DND-41 (cell line): ENCODE data around the gene EREG.
"Not testable (repeated sequence)": the region's sequence is repeated elsewhere in the genome, so short reads cannot be mapped to it uniquely, and the experiment has no call there.

Source experiments
- ATAC-seq: fragments of 200-7000 bp; cut with Tn5 transposase; 3 replicates; pipeline ENCODE4 v1.9.1; 2021; ENCODE audit warnings: low read depth; ENCODE audit not compliant: insufficient read depth
- DNase-seq: peaks from one replicate; pipeline ENCODE4 v3.0.0-alpha.2; 2020
- H2AFZ ChIP-seq: 2 replicates; pipeline ENCODE4 v1.6.0; 2012; ENCODE audit warnings: low read depth, low read length
- H3K27ac ChIP-seq: 2 replicates; pipeline ENCODE4 v1.5.1; 2012; ENCODE audit warnings: low read length, inconsistent platforms
- H3K27me3 ChIP-seq: fragments of 200-600 bp; sonication (generic); 2 replicates; pipeline ENCODE4 v1.6.0; 2012; ENCODE audit warnings: low read length, mild to moderate bottlenecking, inconsistent platforms; ENCODE audit not compliant: insufficient read depth, poor library complexity
- H3K36me3 ChIP-seq: 2 replicates; pipeline ENCODE4 v1.5.1; 2012; ENCODE audit warnings: low read length, inconsistent platforms; ENCODE audit not compliant: insufficient read depth
- H3K4me1 ChIP-seq: 2 replicates; pipeline ENCODE4 v1.5.1; 2012; ENCODE audit warnings: mild to moderate bottlenecking, low read length; ENCODE audit not compliant: insufficient read depth
- H3K4me2 ChIP-seq: 2 replicates; pipeline ENCODE4 v1.6.0; 2012; ENCODE audit warnings: mild to moderate bottlenecking, moderate library complexity, low read length, inconsistent platforms; ENCODE audit not compliant: insufficient read depth
- H3K4me3 ChIP-seq, 2 experiments: fragments of 200-600 bp in 1 of 2; shearing (Covaris generic) in 1 of 2; 2 replicates each; pipeline ENCODE4 v1.5.1; 2012 to 2016; ENCODE audit warnings: inconsistent platforms in 2 of 2, low read length in 2 of 2, mild to moderate bottlenecking in 2 of 2, low read depth in 1 of 2, moderate library complexity in 1 of 2
- H3K79me2 ChIP-seq: 2 replicates; pipeline ENCODE4 v1.6.0; 2012; ENCODE audit warnings: low read length, inconsistent platforms; ENCODE audit not compliant: insufficient read depth
- H3K9ac ChIP-seq: 2 replicates; pipeline ENCODE4 v1.6.0; 2012; ENCODE audit warnings: low read depth, mild to moderate bottlenecking, inconsistent platforms, low read length, moderate library complexity
- H3K9me3 ChIP-seq: 2 replicates; pipeline ENCODE4 v1.5.1; 2012; ENCODE audit warnings: low read length, moderate library complexity, mild to moderate bottlenecking, inconsistent platforms; ENCODE audit not compliant: insufficient read depth, severe bottlenecking
- H4K20me1 ChIP-seq: 2 replicates; pipeline ENCODE4 v1.6.0; 2012; ENCODE audit warnings: low read length; ENCODE audit not compliant: insufficient read depth
- CTCF ChIP-seq: IDR thresholded peaks from 2 replicates; pipeline ENCODE4 v1.5.1; 2012; ENCODE audit warnings: borderline replicate concordance, low read length, moderate library complexity, mild to moderate bottlenecking; ENCODE audit not compliant: poor library complexity, severe bottlenecking; ENCODE audit errors: extremely low read depth
- EZH2 ChIP-seq: IDR thresholded peaks from 3 replicates; pipeline ENCODE4 v1.6.1; 2012; ENCODE audit warnings: borderline replicate concordance, low read depth, mild to moderate bottlenecking, moderate library complexity, low read length, inconsistent platforms; ENCODE audit not compliant: severe bottlenecking

Gene EREG

DNA sequence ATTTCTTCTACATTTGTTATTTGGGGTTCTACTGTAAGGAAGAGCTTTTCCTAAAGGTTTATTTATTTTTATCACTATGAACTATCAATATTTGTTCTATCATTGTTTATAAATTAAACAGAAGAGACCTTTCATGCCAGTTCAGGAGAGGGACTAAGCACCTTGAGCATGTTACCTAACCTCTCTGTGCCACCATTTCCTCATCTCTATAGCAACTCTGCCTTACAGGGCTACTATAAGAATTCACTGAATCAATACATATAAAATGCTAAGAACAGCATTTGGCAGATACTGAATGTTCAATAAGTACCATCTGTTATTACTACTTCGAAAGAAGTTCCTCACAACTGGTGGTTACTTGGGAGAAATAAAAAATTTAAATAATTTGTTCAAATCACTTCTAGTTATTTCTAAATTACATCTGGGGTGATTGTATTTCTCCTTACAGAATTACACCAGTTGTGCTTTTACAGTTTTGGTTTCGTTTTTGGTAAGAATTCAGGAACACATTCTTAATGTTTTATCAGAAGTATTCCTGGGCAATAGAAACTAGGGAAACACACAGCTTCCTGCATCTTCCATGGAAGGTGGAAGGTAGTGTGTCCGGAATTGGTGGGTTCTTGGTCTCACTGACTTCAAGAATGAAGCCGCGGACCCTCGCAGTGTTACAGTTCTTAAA, 32.9 kb downstream of the EREG start:
- Histone ChIP-seq H3K9ac (peak overlapping the region; percentile 50), H3K4me1 (peaks cover 12% of the 10 kb centered on the region; the same call in 1 of the 2 replicates), H3K9me3 (no peaks in the 10 kb centered on the region), H3K27ac (peak overlapping the region; percentile 62), H3K4me2 (peak overlapping the region; percentile 77), H3K27me3 (no peaks in the 10 kb centered on the region), H4K20me1 (no peaks in the 10 kb centered on the region), H3K79me2 (no peaks in the 10 kb centered on the region), H3K4me3 (peak overlapping the region; percentile 53 to 73), H2AFZ (peak overlapping the region; percentile 86), H3K36me3 (no peaks in the 10 kb centered on the region)
- no peak for TF ChIP-seq EZH2
- ATAC-seq, result peak; percentile 78
- no peak for DNase-seq

DNA sequence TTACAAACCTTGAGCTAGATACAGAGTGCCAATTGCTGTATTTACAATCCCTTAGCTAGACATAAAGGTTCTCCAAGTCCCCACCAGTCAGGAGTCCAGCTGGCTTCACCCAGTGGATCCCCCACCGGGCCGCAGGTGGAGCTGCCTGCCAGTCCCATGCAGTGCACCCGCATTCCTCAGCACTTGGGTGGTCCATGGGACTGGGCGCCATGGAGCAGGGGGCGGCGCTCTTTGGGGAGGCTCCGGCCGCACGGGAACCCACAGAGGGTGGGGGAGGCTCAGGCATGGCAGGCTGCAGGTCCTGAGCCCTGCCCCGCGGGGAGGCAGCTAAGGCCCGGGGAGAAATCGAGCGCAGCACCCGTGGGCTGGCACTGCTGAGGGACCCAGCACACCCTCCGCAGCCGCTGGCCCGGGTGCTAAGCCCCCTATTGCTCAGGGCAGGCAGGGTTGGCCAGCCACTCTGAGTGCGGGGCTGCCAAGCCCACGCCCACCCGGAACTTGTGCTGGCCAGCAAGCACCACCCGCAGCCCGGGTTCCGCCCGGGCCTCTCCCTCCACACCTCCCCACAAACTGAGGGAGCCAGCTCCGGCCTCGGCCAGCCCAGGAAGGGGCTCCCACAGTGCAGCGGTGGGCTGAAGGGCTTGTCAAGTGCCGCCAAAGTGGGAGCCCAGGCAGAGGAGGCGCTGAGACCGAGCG, 34.1 kb downstream of the EREG start:
- not testable (repeated sequence) for ATAC-seq, H3K36me3 ChIP-seq, H3K79me2 ChIP-seq, H4K20me1 ChIP-seq, H3K9ac ChIP-seq, H3K27ac ChIP-seq, H3K9me3 ChIP-seq, DNase-seq, H3K27me3 ChIP-seq
- Histone ChIP-seq H3K4me2 (peak overlapping the region; percentile 77; the same call in 1 of the 2 replicates), H2AFZ (peak overlapping the region; percentile 86; the same call in 1 of the 2 replicates), H3K4me1 (peaks cover 12% of the 10 kb centered on the region; the same call in 1 of the 2 replicates), H3K4me3 (peak overlapping the region in 1 of 2 experiments; percentile 73; a peak in 1 of 4 replicates)

DNA sequence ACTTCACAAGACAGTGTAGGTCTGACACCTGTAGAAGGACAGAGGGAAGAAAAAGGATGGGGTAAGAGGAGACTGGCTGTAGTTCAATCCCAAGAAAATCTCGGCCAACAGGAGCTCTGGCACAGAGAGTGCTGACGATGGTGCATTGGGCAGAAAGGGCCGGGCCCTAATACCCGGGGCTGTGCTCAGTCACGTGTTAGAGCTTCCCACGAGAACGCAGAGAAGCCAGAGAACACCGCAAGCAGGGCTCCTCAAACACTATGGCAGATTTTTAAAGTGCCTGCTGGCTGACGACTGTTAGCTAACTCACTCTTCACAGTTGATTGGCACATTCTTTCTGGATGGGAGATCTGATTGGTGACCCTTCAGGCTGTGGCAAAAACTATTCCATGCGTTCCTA, 35.5 kb downstream of the EREG start:
- DNase-seq, result no peak
- H3K4me2 ChIP-seq, result no peak overlapping the region
- H2AFZ ChIP-seq, result no peak overlapping the region
- H3K9ac ChIP-seq, result no peak overlapping the region
- H3K4me1 ChIP-seq, result peaks cover 12% of the 10 kb centered on the region; the same call in 1 of the 2 replicates
- H3K4me3 ChIP-seq, result no peak overlapping the region
- no peak overlapping the region for H3K27ac ChIP-seq
- H3K9me3 ChIP-seq, result no peaks in the 10 kb centered on the region
- H3K36me3 ChIP-seq, result no peaks in the 10 kb centered on the region
- no peaks in the 10 kb centered on the region for H3K27me3 ChIP-seq
- H3K79me2 ChIP-seq, result no peaks in the 10 kb centered on the region
- no peak for TF ChIP-seq CTCF
- TF ChIP-seq EZH2, result no peak
- H4K20me1 ChIP-seq, result no peaks in the 10 kb centered on the region
- ATAC-seq, result no peak

DNA sequence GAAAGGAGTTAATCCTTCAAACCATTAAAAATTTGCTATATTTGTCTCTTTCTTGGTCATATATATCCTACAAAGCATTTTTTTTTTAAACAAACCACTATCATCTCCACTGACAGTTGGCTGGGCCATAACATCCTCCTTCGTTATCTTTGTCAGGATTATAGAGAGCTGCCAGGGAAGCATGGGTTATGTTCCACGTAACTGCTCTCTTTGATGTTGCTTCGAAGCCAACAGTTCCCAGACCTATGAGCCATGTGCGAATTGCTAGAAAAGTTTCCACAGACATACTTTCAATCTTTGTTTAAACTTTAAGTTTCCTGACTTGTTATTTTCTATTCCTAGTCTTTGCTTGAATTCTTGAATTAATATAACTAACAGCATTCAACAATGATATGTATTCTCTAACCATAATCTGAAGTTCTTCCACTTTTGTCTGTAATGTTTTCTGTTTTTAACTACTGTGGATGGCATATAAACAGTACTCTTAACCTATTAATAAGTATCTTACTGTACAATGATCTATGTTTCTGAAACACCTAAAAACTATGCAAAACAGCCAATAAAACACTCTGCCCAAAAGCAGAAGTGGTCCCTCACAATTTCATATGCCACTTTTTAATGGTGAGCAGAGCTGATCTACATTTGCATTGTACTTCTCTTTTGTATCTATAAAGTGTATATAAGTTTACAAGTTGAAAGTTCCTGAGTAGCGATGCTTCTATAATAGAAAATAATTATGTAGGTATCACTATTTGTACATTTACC, 37.9 kb downstream of the EREG start:
- no peaks in the 10 kb centered on the region for H3K79me2 ChIP-seq

More for the DNA sequence above, 37.9 kb downstream of the EREG start:
- Histone ChIP-seq H3K4me3 (no peak overlapping the region), H3K36me3 (no peaks in the 10 kb centered on the region), H2AFZ (no peak overlapping the region), H3K4me1 (peaks cover 5% of the 10 kb centered on the region; the same call in 1 of the 2 replicates), H3K4me2 (no peak overlapping the region), H3K27ac (no peak overlapping the region), H3K9ac (no peak overlapping the region), H3K9me3 (no peaks in the 10 kb centered on the region), H4K20me1 (no peaks in the 10 kb centered on the region), H3K27me3 (no peaks in the 10 kb centered on the region)
- no peak for TF ChIP-seq EZH2
- no peak for TF ChIP-seq CTCF
- DNase-seq (no peak), ATAC-seq (no peak)
